ENCODE data around the gene HNRNPA3. TPM values are rescaled to one million over a fixed set of nuclear protein-coding genes. Genes with fewer than 3 reads are reported as not detected.

HNRNPA3 gene
- polyA plus RNA-seq, 1 of the 3 experiments (the other 2 are of a cell fraction), result 102 TPM

- Histone ChIP-seq H3K4me3 (ENCODE audit: low read depth in 2 of 2, low read length in 1 of 2) (no peak overlapping the region), H3K9me3 (no peaks in the 10 kb centered on the region), H3K9ac (no peak overlapping the region), H2AFZ (ENCODE audit: low read depth) (no peak overlapping the region), H3K4me1 (ENCODE audit: control insufficient read depth in 1 of 2, insufficient read depth in 2 of 2, low read depth in 1 of 2, low read length in 1 of 2) (no peaks in the 10 kb centered on the region), H4K20me1 (ENCODE audit: insufficient read depth) (no peaks in the 10 kb centered on the region), H3F3A (replicated peaks; ENCODE audit: insufficient read depth) (no peaks in the 10 kb centered on the region), H3K27ac (ENCODE audit: low read depth in 2 of 2, low read length in 1 of 2) (no peak overlapping the region), H3K4me2 (no peak overlapping the region), H3K36me3 (replicated peaks in 1 of 2; ENCODE audit: control insufficient read depth in 1 of 2, insufficient read depth in 2 of 2, low read length in 1 of 2) (no peaks in the 10 kb centered on the region), H3K9me2 (no peaks in the 10 kb centered on the region), H3K79me2 (ENCODE audit: insufficient read depth) (no peaks in the 10 kb centered on the region), H3K27me3 (ENCODE audit: insufficient read depth) (no peaks in the 10 kb centered on the region)
- ChIA-PET CTCF (interaction anchor here (2.0 to 5.0 kb wide), 2 partner anchors 15 to 16 kb away, joined by 6 to 35 read pairs; no protein-coding TSS in a partner anchor), POLR2A (no interaction called here)
- no peak for DNase-seq
- TF ChIP-seq GABPA (IDR thresholded peaks at IDR 0.05; ENCODE audit: low read depth) (no peak), TCF12 (IDR thresholded peaks at IDR 0.05) (no peak), TEAD4 (IDR thresholded peaks at IDR 0.05; ENCODE audit: borderline replicate concordance, insufficient read depth) (no peak), REST (IDR thresholded peaks at IDR 0.05; ENCODE audit: low read depth, low read length) (no peak), IRF3 (IDR thresholded peaks at IDR 0.05; ENCODE audit: low read depth, low read length) (no peak), RAD21 (IDR thresholded peaks at IDR 0.05; ENCODE audit: low read length) (no peak), FOSL2 (IDR thresholded peaks at IDR 0.05; ENCODE audit: borderline replicate concordance, low read depth) (no peak), RXRA (IDR thresholded peaks at IDR 0.05; ENCODE audit: borderline replicate concordance, low read depth) (no peak), ZBTB33 (IDR thresholded peaks at IDR 0.05; ENCODE audit: borderline replicate concordance, low read depth) (no peak), FOXM1 (IDR thresholded peaks at IDR 0.05; ENCODE audit: low read depth) (no peak), GATA2 (CRISPR knock-in tag; IDR thresholded peaks at IDR 0.05) (no peak)
- 88% methylated on average over 5 of the region's 5 CpGs for WGBS (ENCODE audit: low lambda C conversion rate)
Measured at GRCh38 chr2:177180269-177181000, 32.2 kb upstream of the HNRNPA3 start.
